HepG2 (cell line): ENCODE measurements around the gene LRRN2. TPM values are rescaled to one million over a fixed set of nuclear protein-coding genes. Genes with fewer than 3 reads are reported as not detected.

Experiments
- ATAC-seq: fragments of 200-7000 bp; cut with Tn5 transposase; 3 replicates; pipeline ENCODE4 v1.9.1; 2020; ENCODE audit warnings: mild to moderate bottlenecking, moderate library complexity
- BruUV-seq: library from RNA; stranded (reverse); fragments of 400-500 nt; replicated peaks from 2 replicates; lab custom pipeline; 2021; lab: Mats Ljungman, UMichigan
- CTCF ChIA-PET: fragments of 300-600 bp; formaldehyde crosslinking; extraction: SDS; loops from one replicate; lab custom pipeline; 2021; ENCODE audit warnings: low total read pairs, inconsistent platforms, low intra/inter-chr PET ratio; lab: Yijun Ruan, JAX
- POLR2A ChIA-PET: fragments of 350-600 bp; sonication (Branson Sonifier 250); formaldehyde crosslinking; loops from one replicate; lab custom pipeline; 2020; ENCODE audit warnings: antibody characterized with exemption, inconsistent platforms; lab: Yijun Ruan, JAX
- DNase-seq: peaks from one replicate; pipeline ENCODE4 v3.0.0-alpha.2; 2015; ENCODE audit warnings: low spot score
- FAIRE-seq: peaks from 3 replicates; lab custom pipeline; 2011; peaks lifted over from hg19 to GRCh38; lab: Jason Lieb, UNC
- H2AFZ ChIP-seq: one replicate; pipeline ENCODE4 v1.6.1; 2011; ENCODE audit warnings: low read length, inconsistent platforms
- H3K27ac ChIP-seq: fragments of 300-600 bp; 3 replicates; pipeline ENCODE4 v1.8.0; 2011; ENCODE audit warnings: mixed run types, mild to moderate bottlenecking, mixed read lengths, low read length, inconsistent platforms; ENCODE audit not compliant: insufficient read depth; ENCODE audit errors: extremely low read length
- H3K27me3 ChIP-seq, 2 experiments: fragments of 200-600 bp in 1 of 2; 2 replicates in 1 of 2; 3 replicates in 1 of 2; pipeline versions ENCODE4 v1.6.0 to v1.8.0; 2011; ENCODE audit warnings: low read length in 2 of 2, mild to moderate bottlenecking in 2 of 2, moderate library complexity in 2 of 2, inconsistent platforms in 1 of 2; ENCODE audit not compliant: insufficient read depth in 2 of 2, control insufficient read depth in 1 of 2
- H3K36me3 ChIP-seq, 2 experiments: fragments of 200-600 bp in 1 of 2; replicated peaks in 1 of 2; 2 replicates in 1 of 2; 3 replicates in 1 of 2; pipeline versions ENCODE4 v1.5.1 to v1.8.0; 2011; ENCODE audit warnings: low read length in 2 of 2, inconsistent platforms in 1 of 2; ENCODE audit not compliant: insufficient read depth in 2 of 2, control insufficient read depth in 1 of 2
- H3K4me1 ChIP-seq: 2 replicates; pipeline ENCODE4 v1.5.1; 2012; ENCODE audit warnings: low read length, inconsistent platforms; ENCODE audit not compliant: insufficient read depth
- H3K4me2 ChIP-seq: 2 replicates; pipeline ENCODE4 v1.6.0; 2011; ENCODE audit warnings: low read depth, low read length, inconsistent platforms
- H3K4me3 ChIP-seq, 3 experiments: fragments of 200-600 bp in 1 of 3; sonication (generic), shearing (Covaris generic) in 1 of 3; replicated peaks in 1 of 3; 2 replicates each; pipeline ENCODE4 v1.5.1; 2011 to 2016; ENCODE audit warnings: low read length in 3 of 3, inconsistent platforms in 2 of 3, low read depth in 2 of 3, mild to moderate bottlenecking in 2 of 3, control low read depth in 1 of 3, mixed read lengths in 1 of 3; ENCODE audit not compliant: insufficient read depth in 1 of 3
- H3K79me2 ChIP-seq: one replicate; pipeline ENCODE4 v1.6.1; 2011; ENCODE audit warnings: low read length, inconsistent platforms; ENCODE audit not compliant: insufficient read depth
- H3K9ac ChIP-seq: 2 replicates; pipeline ENCODE4 v1.6.0; 2011; ENCODE audit warnings: mild to moderate bottlenecking, low read depth, low read length, inconsistent platforms; ENCODE audit not compliant: insufficient read depth
- H3K9me3 ChIP-seq: 2 replicates; pipeline ENCODE4 v1.5.1; 2012; ENCODE audit warnings: mild to moderate bottlenecking, low read length
- H4K20me1 ChIP-seq: 2 replicates; pipeline ENCODE4 v1.6.0; 2011; ENCODE audit warnings: inconsistent platforms, mild to moderate bottlenecking, low read length, moderate library complexity; ENCODE audit not compliant: insufficient read depth
- ARNTL ChIP-seq: sonication (generic); formaldehyde crosslinking; IDR thresholded peaks from 2 replicates; pipeline ENCODE4 v1.4.0; 2020; ENCODE audit warnings: mild to moderate bottlenecking, missing genetic modification reagents
- GPN1 ChIP-seq: sonication (generic); formaldehyde crosslinking; IDR thresholded peaks from 2 replicates; pipeline ENCODE4 v1.5.1; 2020; ENCODE audit warnings: missing genetic modification reagents, borderline replicate concordance
- NFKB2 ChIP-seq: sonication (generic); formaldehyde crosslinking; IDR thresholded peaks from 2 replicates; pipeline ENCODE4 v1.4.0; 2020; ENCODE audit warnings: missing genetic modification reagents, borderline replicate concordance
- NR2F6 ChIP-seq, 2 experiments: IDR thresholded peaks; 2 replicates each; pipeline ENCODE4 v1.6.1; 2016; ENCODE audit warnings: antibody characterized with exemption in 1 of 2, mild to moderate bottlenecking in 1 of 2
- ZMYM2 ChIP-seq: sonication (generic); formaldehyde crosslinking; IDR thresholded peaks from 2 replicates; pipeline ENCODE4 v1.8.0; 2022; ENCODE audit warnings: mild to moderate bottlenecking, missing genetic modification reagents
- ZNF264 ChIP-seq: sonication (generic); formaldehyde crosslinking; IDR thresholded peaks from 2 replicates; pipeline ENCODE4 v1.4.0; 2020; ENCODE audit warnings: missing genetic modification reagents
- ZNF337 ChIP-seq: sonication (generic); formaldehyde crosslinking; IDR thresholded peaks from 2 replicates; pipeline ENCODE4 v1.5.1; 2020; ENCODE audit warnings: missing genetic modification reagents, low read depth, mild to moderate bottlenecking, borderline replicate concordance
- WGBS: methylation state at CpG from one replicate; pipeline ENCODE4 v1.1.6; 2017; ENCODE audit warnings: low lambda C conversion rate; 5-methylcytosine and 5-hydroxymethylcytosine counted together
- in situ Hi-C: cut with HindIII; loops from 2 replicates; pipeline ENCODE4 v1.10.0; 2017; ENCODE audit warnings: low pct_unique_long_range_greater_than_20kb; ENCODE audit not compliant: extremely low pct_ligation_motif_present
- intact Hi-C: fragments of 100-400 bp; cut with micrococcal nuclease; formaldehyde crosslinking; loops from one replicate; pipeline ENCODE4 v1.10.0; 2022; ENCODE audit not compliant: unreplicated experiment
- polyA plus RNA-seq, 8 experiments: library from polyadenylated mRNA; depleted of rRNA in 3 of 8; stranded (reverse) in 7 of 8; unstranded in 1 of 8; fragments of >200 nt; fragmentation: Illumina TruSeq in 4 of 8; extraction: Trizol in 4 of 8; gene quantifications; 2 replicates each; pipeline versions ENCODE4 v1.2.1 to v1.2.3, GENCODE V29; 2011 to 2016; ENCODE audit warnings: low read depth in 4 of 8, missing spikeins in 1 of 8, mixed read lengths in 1 of 8; ENCODE audit not compliant: insufficient read depth in 1 of 8
- total RNA-seq, 5 experiments: library from RNA; depleted of rRNA; stranded (reverse); fragments of >200 nt; fragmentation: Illumina TruSeq; extraction: Trizol; gene quantifications; 2 replicates each; pipeline ENCODE4 v1.2.3, GENCODE V29; 2016; ENCODE audit warnings: low read depth in 1 of 5
- TF ChIP-seq, protein P1 (sequence below): sonication (generic); formaldehyde crosslinking; IDR thresholded peaks from 2 replicates; pipeline ENCODE4 v1.5.0; 2020; ENCODE audit warnings: missing genetic modification reagents
- TF ChIP-seq, protein P2 (sequence below): sonication (generic); formaldehyde crosslinking; IDR thresholded peaks from 2 replicates; pipeline ENCODE4 v1.5.0; 2020; ENCODE audit warnings: mild to moderate bottlenecking, missing genetic modification reagents
- TF ChIP-seq, protein P3 (sequence below): sonication (generic); formaldehyde crosslinking; IDR thresholded peaks from 2 replicates; pipeline ENCODE4 v1.4.0; 2020; ENCODE audit warnings: missing genetic modification reagents
- TF ChIP-seq, protein P4 (sequence below): sonication (generic); formaldehyde crosslinking; IDR thresholded peaks from 2 replicates; pipeline ENCODE4 v1.5.1; 2020; ENCODE audit warnings: missing genetic modification reagents, mild to moderate bottlenecking, borderline replicate concordance
- TF ChIP-seq, protein P5 (sequence below): fragments of 450-650 bp; IDR thresholded peaks from 2 replicates; pipeline ENCODE4 v1.6.1; 2017; ENCODE audit warnings: mild to moderate bottlenecking

LRRN2 gene
- total and polyA plus RNA-seq, 2 of the 13 experiments (the other 11 are each of a cell fraction or from before 2014, with no cell fraction given) = not detected

DNA sequence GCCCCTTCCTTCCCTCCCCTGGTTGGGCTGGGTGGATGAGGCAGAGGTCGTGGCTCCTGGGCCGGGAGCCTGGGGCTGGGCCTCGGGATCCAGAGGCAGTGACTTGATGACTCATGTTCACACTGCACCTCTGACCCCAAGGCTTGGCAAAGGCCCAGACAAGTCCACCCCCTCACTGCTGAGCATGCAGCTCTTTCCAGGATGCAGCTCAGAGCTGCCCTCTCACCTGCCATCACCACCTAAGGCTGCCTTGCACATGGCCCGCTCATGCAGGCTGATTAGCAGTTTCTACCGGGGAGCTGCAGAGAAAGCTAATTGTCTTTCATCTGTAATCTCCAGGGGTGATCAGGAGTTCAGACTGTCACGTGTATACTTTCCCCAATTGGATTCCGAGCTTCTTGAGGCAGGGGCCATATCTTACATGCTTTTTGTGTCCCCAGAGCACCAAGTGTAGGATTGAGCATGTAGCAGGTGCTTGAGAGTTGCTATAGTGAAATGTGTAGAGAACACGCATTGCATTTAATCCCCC is 62.1 kb downstream of the LRRN2 start:
- peak overlapping the region; percentile 29; the same call in 1 of the 2 replicates for H3K4me2 ChIP-seq
- no peak overlapping the region for H3K27ac ChIP-seq
- CTCF ChIA-PET = interaction anchor here (1.6 kb wide), 1 partner anchor 183 kb away, joined by 4 read pairs; no protein-coding TSS in a partner anchor
- H3K27me3 ChIP-seq = peaks cover 5 to 23% of the 10 kb centered on the region in 2 experiments; a peak in 4 of 5 replicates
- H3K9ac ChIP-seq = no peak overlapping the region
- in situ Hi-C loops (no loop called here), intact Hi-C loops (no loop called here)
- H4K20me1 ChIP-seq = no peaks in the 10 kb centered on the region
- peak; percentile 86 for ATAC-seq
- no peaks in the 10 kb centered on the region for H3K36me3 ChIP-seq
- H3K79me2 ChIP-seq = no peaks in the 10 kb centered on the region
- H3K4me1 ChIP-seq = peaks cover 25% of the 10 kb centered on the region
- BruUV-seq = no TSS peak
- FAIRE-seq = peak; percentile 46
- POLR2A ChIA-PET = no interaction called here
- no peaks in the 10 kb centered on the region for H3K9me3 ChIP-seq
- peak; percentile 71 for DNase-seq
- no peak overlapping the region for H2AFZ ChIP-seq
- 50% methylated on average over 1 of the region's 8 CpGs for WGBS
- no peak overlapping the region for H3K4me3 ChIP-seq
- TF ChIP-seq, protein P1, sequence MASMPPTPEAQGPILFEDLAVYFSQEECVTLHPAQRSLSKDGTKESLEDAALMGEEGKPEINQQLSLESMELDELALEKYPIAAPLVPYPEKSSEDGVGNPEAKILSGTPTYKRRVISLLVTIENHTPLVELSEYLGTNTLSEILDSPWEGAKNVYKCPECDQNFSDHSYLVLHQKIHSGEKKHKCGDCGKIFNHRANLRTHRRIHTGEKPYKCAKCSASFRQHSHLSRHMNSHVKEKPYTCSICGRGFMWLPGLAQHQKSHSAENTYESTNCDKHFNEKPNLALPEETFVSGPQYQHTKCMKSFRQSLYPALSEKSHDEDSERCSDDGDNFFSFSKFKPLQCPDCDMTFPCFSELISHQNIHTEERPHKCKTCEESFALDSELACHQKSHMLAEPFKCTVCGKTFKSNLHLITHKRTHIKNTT (CRISPR knock-in tag) = no peak
- TF ChIP-seq, protein P2, sequence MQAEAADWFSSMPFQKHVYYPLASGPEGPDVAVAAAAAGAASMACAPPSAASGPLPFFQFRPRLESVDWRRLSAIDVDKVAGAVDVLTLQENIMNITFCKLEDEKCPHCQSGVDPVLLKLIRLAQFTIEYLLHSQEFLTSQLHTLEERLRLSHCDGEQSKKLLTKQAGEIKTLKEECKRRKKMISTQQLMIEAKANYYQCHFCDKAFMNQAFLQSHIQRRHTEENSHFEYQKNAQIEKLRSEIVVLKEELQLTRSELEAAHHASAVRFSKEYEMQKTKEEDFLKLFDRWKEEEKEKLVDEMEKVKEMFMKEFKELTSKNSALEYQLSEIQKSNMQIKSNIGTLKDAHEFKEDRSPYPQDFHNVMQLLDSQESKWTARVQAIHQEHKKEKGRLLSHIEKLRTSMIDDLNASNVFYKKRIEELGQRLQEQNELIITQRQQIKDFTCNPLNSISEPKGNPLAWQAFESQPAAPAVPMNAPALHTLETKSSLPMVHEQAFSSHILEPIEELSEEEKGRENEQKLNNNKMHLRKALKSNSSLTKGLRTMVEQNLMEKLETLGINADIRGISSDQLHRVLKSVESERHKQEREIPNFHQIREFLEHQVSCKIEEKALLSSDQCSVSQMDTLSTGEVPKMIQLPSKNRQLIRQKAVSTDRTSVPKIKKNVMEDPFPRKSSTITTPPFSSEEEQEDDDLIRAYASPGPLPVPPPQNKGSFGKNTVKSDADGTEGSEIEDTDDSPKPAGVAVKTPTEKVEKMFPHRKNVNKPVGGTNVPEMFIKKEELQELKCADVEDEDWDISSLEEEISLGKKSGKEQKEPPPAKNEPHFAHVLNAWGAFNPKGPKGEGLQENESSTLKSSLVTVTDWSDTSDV (CRISPR knock-in tag) = no peak
- TF ChIP-seq, protein P3, sequence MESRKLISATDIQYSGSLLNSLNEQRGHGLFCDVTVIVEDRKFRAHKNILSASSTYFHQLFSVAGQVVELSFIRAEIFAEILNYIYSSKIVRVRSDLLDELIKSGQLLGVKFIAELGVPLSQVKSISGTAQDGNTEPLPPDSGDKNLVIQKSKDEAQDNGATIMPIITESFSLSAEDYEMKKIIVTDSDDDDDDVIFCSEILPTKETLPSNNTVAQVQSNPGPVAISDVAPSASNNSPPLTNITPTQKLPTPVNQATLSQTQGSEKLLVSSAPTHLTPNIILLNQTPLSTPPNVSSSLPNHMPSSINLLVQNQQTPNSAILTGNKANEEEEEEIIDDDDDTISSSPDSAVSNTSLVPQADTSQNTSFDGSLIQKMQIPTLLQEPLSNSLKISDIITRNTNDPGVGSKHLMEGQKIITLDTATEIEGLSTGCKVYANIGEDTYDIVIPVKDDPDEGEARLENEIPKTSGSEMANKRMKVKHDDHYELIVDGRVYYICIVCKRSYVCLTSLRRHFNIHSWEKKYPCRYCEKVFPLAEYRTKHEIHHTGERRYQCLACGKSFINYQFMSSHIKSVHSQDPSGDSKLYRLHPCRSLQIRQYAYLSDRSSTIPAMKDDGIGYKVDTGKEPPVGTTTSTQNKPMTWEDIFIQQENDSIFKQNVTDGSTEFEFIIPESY = no peak
- no peak for TF ChIP-seq ZNF337 (CRISPR knock-in tag)
- no peak for TF ChIP-seq ZNF264 (CRISPR knock-in tag)
- no peak for TF ChIP-seq NFKB2 (CRISPR knock-in tag)
- no peak for TF ChIP-seq ARNTL
- TF ChIP-seq, protein P4, sequence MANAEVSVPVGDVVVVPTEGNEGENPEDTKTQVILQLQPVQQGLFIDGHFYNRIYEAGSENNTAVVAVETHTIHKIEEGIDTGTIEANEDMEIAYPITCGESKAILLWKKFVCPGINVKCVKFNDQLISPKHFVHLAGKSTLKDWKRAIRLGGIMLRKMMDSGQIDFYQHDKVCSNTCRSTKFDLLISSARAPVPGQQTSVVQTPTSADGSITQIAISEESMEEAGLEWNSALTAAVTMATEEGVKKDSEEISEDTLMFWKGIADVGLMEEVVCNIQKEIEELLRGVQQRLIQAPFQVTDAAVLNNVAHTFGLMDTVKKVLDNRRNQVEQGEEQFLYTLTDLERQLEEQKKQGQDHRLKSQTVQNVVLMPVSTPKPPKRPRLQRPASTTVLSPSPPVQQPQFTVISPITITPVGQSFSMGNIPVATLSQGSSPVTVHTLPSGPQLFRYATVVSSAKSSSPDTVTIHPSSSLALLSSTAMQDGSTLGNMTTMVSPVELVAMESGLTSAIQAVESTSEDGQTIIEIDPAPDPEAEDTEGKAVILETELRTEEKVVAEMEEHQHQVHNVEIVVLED (CRISPR knock-in tag) = no peak
- peak; percentile 75 for TF ChIP-seq NR2F6 (IDR thresholded peaks at IDR 0.05)
- TF ChIP-seq NR2F6 (CRISPR knock-in tag; IDR thresholded peaks at IDR 0.05) = peak; percentile 90
- TF ChIP-seq, protein P5, sequence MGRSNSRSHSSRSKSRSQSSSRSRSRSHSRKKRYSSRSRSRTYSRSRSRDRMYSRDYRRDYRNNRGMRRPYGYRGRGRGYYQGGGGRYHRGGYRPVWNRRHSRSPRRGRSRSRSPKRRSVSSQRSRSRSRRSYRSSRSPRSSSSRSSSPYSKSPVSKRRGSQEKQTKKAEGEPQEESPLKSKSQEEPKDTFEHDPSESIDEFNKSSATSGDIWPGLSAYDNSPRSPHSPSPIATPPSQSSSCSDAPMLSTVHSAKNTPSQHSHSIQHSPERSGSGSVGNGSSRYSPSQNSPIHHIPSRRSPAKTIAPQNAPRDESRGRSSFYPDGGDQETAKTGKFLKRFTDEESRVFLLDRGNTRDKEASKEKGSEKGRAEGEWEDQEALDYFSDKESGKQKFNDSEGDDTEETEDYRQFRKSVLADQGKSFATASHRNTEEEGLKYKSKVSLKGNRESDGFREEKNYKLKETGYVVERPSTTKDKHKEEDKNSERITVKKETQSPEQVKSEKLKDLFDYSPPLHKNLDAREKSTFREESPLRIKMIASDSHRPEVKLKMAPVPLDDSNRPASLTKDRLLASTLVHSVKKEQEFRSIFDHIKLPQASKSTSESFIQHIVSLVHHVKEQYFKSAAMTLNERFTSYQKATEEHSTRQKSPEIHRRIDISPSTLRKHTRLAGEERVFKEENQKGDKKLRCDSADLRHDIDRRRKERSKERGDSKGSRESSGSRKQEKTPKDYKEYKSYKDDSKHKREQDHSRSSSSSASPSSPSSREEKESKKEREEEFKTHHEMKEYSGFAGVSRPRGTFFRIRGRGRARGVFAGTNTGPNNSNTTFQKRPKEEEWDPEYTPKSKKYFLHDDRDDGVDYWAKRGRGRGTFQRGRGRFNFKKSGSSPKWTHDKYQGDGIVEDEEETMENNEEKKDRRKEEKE = no peak
- no peak for TF ChIP-seq GPN1
- no peak for TF ChIP-seq ZMYM2
